Activated CD4-positive, alpha-beta T cell treated with anti-CD3 and anti-CD28 coated beads, Interleukin-10, Interleukin-2, amounts not matched to agents 100 ng/mL and 50 ng/mL, durations not matched to agents 16 hours and 8 hours (primary cell): Measurements from ENCODE around the gene LCE1E.

Experiments used
- DNase-seq: peaks from one replicate; pipeline ENCODE4 v3.0.0-alpha.2; 2020

LCE1E gene

DNA sequence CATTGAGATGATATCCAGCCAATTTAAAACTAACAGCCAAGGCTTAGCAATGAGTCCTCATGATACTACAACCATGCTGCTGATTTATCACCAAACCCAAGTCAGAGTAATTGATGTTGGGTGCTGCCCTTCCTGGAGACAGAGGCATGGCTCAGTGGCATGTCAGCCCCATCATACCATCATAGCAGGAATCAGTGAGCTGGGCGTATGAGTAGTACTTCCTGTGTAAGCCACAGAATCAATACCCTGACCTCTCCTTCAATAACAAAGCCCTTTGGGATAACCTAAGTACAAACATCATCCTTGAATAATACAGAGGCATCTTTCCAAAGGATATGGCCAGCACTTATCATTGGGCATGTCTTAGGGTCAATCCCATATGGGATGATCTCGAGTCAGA is 3.0 kb upstream of the LCE1E start:
- DNase-seq: peak; percentile 22

DNA sequence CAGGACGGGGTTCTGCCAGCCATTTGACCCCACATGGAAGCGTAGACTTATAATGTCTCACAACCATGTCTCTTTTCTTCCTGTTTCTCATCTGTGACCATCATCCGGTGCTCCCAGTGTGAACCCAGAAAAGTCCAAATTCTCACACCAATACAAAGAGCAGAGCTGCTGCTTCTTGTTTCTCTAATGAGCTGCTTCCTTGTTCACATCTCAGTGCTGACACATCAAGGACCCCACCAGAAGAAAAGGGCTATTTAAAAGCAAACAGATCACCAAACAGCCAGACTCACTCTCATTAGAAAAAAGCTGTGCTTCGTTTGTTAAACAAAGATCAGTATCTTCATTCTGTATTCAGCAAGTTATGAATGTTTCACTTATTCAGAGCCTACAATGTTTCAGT is 9.6 kb downstream of the LCE1E start:
- no peak for DNase-seq

DNA sequence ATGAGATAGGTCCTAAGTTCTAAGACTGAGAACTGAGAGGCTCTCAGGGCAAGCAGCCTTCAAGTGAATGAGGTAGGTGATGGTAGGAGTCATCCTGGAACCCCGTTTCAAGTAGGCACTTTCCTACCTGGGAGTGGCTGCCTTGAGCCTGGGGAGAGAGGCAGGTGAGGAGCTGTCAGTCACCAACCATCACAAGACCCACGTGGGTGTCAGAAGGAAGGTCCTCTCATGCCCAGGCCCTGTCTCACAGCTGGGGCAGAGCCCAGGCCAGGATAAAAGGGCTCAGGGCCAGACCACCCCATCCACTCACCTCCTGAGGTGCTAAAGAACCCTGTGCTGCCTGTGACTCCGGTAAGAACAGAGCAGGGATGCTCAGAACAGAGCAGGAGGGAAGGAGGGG is 10.4 kb downstream of the LCE1E start, which contains the start of gene LCE1D:
LCE1D (plus strand) TSS at position 301 of the 400 bp plus-strand sequence. CDS start 1,074 bp downstream, outside the sequence.
- DNase-seq: no peak

DNA sequence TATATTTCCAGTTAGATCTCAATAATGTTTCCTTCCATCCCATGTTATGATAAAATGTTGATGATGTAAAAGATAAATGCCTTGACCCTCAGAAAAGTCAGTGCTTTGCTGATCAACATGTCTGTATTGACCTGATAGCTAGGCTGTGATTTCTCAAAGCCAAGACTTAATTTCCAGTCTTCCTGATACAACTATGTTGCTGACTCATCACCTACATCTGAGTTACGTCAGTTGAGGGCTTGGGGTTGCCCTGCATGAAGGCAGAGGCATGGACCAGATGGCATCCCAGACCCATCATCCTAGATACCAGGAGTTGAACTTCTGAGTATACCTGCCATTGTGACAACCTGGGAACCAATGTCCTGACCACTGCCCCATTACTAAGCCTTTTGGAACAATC is 15.3 kb downstream of the LCE1E start:
- no peak for DNase-seq

DNA sequence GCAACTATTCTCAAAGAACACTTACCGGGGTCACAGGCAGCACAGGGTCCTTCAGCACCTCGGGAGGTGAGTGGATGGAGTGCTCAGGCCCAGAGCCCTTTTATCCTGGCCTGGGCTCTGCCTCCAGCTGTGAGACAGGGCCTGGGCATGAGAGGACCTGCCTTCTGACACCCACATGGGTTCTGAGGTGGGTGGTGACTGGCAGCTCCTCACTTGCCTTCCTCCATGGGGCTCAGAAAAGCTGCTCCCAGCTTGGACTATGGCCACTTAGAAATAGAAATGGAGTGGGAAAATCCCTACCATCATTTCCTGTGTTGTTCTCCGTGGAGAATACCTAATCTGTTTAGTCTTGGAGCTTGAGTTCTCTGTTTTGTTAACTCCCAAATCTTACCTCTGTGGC is 20.5 kb downstream of the LCE1E start, which contains the start of gene LCE1C:
LCE1C (minus strand) TSS at position 76 of the 400 bp plus-strand sequence. CDS start 1,173 bp downstream, outside the sequence.
- no peak for DNase-seq

DNA sequence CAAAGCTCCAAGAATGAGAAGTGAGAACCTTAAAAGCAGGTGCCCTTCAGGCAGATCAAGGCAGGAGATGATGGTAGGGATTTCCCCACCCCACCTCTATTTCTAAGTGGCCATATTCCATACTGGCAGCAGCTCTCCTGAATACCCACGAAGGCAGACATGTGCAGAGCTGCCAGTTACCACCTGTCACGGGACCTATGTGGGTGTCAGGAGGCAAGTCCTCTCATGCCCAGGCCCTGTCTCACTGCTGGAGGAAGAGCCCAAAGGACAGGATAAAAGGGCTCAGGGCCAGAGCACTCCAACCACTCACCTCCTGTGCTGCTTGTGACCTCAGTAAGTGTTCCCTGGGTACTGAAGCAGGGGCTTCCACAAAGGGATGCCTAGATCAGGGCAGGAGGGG is 25.0 kb downstream of the LCE1E start:
- DNase-seq: no peak

DNA sequence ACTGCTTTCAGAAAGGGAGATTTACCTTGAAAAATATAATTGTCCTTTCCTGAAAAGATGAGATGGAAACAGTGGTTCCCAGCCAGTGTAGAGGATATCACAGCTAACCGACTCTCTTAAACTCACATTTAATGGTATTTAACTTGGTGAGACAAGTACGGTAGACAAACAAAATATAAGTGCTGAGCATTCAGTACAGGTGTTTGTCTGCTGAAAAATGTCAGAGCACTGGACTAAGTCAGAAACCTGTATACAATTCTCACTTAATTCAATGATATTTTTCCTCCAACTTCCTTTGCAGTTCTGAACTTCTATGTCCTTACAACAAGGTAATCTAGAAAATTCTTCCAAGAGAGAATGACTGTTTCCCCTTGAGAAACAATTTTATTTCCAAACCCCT is 25.6 kb downstream of the LCE1E start, which contains the start of gene LCE1B:
LCE1B (plus strand) TSS at position 301 of the 400 bp plus-strand sequence. CDS start 476 bp downstream, outside the sequence.
- no peak for DNase-seq

DNA sequence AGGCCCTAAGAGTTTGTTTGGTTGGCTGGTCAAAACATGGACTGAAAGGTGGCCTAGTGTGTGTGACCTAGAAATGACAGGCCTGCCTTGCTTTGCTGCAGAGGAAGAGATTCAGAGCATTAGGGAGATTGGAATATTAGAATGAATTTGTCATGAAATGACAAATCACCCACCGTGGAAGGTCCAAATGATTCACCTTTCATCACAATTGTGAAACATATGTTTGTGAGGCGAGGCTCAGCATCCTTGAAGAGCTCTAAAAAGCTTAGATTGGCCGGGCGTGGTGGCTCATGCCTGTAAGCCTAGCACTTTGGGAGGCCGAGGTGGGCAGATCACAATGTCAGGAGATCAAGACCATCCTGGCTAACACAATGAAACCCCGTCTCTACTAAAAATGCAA is 31.3 kb downstream of the LCE1E start:
- DNase-seq: no peak

DNA sequence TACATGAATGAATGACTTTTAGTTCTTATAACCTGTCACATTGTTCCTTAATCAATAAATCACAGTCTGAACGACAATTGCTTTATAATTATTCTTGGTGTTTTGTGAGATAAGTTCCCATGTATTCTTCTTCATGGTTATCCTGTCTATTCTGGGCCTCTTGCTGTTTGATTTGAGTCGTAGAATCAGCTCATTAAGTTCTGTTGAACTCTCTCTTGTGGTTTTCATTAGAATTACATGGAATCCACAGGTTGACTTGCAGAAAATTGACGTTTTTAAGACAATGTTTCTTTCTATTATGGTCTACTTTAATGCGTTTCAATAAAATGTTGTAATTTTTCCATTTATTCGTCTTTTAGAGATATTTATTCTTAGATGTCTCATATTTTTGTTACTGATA is 37.2 kb downstream of the LCE1E start:
- no peak for DNase-seq

DNA sequence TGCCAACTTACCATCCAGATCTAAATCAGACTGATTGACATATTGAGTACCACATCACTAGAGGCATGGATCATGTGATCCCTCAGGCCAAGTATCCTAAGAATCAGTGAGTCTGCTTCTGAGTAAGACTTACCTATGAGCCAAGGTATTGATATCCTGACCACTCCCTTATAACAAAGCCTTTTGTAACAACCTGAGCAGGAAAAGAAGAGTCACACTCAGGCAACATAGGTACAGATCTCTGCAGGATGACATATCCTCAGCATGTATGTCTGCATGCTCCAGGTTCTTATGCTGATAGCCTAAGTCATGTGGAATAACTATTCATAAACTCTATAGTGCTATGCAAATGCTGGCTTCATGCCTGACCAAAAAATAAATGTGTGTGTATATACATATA is 38.9 kb downstream of the LCE1E start:
- no peak for DNase-seq

DNA sequence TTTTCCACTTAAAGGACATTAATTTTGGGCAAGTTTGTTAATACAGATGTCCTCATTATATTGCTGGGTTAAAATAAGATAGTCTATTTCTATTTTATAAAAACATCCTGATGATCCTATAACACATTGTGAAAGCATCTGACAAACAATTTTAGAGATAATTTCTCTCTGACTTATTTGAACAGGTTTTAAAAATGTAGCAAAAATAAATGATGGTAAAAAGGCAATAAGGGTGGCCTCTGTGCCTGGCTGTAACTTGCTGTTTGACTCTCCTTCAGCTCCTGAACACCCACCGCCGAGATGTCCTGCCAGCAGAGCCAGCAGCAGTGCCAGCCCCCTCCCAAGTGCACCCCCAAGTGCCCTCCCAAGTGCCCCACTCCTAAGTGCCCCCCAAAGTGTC is 41.1 kb downstream of the LCE1E start, which contains the start of gene LCE1A:
LCE1A (plus strand) TSS at position 301 of the 400 bp plus-strand sequence; CDS start at position 301, 0 bp downstream.
- DNase-seq: no peak

DNA sequence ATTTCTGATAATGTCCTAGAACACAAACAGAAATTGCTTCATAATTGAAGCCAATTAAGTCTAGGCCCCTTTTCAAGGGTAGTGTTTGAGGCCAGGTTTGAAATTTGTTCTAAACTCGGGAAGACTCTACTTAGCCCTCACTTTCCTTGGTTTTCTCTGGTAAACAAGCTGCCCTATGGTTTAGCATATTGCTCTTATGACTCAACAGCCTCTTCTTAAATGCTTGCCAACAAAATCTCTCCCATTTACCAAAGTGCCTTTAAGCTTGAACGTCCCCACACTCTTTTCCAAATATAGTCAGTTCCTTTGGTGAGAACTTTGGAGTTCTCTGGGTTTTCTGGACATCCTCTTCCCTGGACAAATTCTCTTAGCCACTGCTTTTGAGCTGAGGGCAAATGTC is 50.8 kb downstream of the LCE1E start:
- no peak for DNase-seq
